ENCODE measurements around the gene CYP2U1.

Gene CYP2U1

GRCh38 chr4:107999932-108000539 is 68.7 kb downstream of the CYP2U1 start:
- H3K9me3 ChIP-seq (replicated peaks; ENCODE audit: insufficient read depth, low read length) = no peaks in the 10 kb centered on the region
- H4K20me1 ChIP-seq (ENCODE audit: insufficient read depth, low read length) = no peaks in the 10 kb centered on the region
- H3K9ac ChIP-seq (ENCODE audit: low read length) = no peak overlapping the region
- H3K27me3 ChIP-seq (replicated peaks; ENCODE audit: insufficient read depth, low read length) = no peaks in the 10 kb centered on the region
- H3K4me1 ChIP-seq (ENCODE audit: low read length) = peaks cover 41% of the 10 kb centered on the region
- no peak overlapping the region for H3K4me2 ChIP-seq (ENCODE audit: low read depth, low read length)
- DNase-seq = no peak
- H3K79me2 ChIP-seq (ENCODE audit: low read length) = peaks cover 93% of the 10 kb centered on the region
- peaks cover 5% of the 10 kb centered on the region; the same call in 1 of the 2 replicates for H3K36me3 ChIP-seq (replicated peaks; ENCODE audit: insufficient read depth, low read length)
- no peak overlapping the region for H3K4me3 ChIP-seq (ENCODE audit: low read length)
- TF ChIP-seq, protein P1, sequence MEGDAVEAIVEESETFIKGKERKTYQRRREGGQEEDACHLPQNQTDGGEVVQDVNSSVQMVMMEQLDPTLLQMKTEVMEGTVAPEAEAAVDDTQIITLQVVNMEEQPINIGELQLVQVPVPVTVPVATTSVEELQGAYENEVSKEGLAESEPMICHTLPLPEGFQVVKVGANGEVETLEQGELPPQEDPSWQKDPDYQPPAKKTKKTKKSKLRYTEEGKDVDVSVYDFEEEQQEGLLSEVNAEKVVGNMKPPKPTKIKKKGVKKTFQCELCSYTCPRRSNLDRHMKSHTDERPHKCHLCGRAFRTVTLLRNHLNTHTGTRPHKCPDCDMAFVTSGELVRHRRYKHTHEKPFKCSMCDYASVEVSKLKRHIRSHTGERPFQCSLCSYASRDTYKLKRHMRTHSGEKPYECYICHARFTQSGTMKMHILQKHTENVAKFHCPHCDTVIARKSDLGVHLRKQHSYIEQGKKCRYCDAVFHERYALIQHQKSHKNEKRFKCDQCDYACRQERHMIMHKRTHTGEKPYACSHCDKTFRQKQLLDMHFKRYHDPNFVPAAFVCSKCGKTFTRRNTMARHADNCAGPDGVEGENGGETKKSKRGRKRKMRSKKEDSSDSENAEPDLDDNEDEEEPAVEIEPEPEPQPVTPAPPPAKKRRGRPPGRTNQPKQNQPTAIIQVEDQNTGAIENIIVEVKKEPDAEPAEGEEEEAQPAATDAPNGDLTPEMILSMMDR (IDR thresholded peaks at IDR 0.05; ENCODE audit: low read length) = no peak
- TF ChIP-seq EZH2 (optimal IDR thresholded peaks at IDR 0.05; ENCODE audit: low read depth, low read length) = no peak
- no peak for TF ChIP-seq EZH2phosphoT487 (IDR thresholded peaks at IDR 0.05; ENCODE audit: low read length)
- no peaks in the 10 kb centered on the region for H3K9me2 ChIP-seq (replicated peaks; ENCODE audit: insufficient read depth, low read length)
- H3K27ac ChIP-seq (ENCODE audit: low read length) = no peak overlapping the region
- H2AFZ ChIP-seq (ENCODE audit: low read length) = no peak overlapping the region
- no peaks in the 10 kb centered on the region; the same call in 1 of the 2 replicates for H3F3A ChIP-seq (ENCODE audit: insufficient read depth, low read length)

DNA sequence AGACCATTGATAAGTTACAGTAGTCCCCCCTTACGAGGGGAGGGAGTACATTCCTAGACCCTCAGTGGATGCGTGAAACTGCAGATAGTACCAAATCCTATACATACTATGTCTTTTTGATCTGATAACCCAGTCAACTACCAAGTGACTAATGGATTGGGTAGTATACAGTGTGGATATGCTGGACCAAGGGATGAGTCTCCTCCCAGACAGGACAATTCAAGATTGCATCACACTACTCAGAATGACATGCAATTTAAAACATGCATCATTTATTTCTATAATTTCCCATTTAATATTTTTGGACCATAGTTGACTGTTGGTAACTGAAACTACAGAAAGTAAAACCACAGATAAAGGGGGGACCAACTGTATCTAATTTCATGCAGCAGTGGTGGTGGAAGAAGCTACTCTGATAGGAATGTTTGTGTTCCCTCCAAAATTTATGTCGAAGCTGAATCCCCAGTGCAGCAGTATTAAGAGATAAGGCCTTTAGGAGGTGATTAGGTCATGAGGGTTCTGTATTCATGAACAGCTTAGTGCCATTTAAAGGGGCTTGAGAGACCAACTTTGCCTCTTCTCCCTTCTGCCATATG is 70.3 kb downstream of the CYP2U1 start:
- TF ChIP-seq EZH2 (optimal IDR thresholded peaks at IDR 0.05; ENCODE audit: low read depth, low read length) (no peak), EZH2phosphoT487 (IDR thresholded peaks at IDR 0.05; ENCODE audit: low read length) (no peak)
- TF ChIP-seq, protein P1 (IDR thresholded peaks at IDR 0.05; ENCODE audit: low read length) = no peak
- H3K27ac ChIP-seq (ENCODE audit: low read length) = no peak overlapping the region
- H3K36me3 ChIP-seq (replicated peaks; ENCODE audit: insufficient read depth, low read length) = 0 out of 2 replicates have a peak, but pooled peaks cover 5% of the 10 kb centered on the region

More for the DNA sequence above, 70.3 kb downstream of the CYP2U1 start:
- DNase-seq = no peak
- H3K4me2 ChIP-seq (ENCODE audit: low read depth, low read length) = no peak overlapping the region
- no peaks in the 10 kb centered on the region for H3K27me3 ChIP-seq (replicated peaks; ENCODE audit: insufficient read depth, low read length)
- H2AFZ ChIP-seq (ENCODE audit: low read length) = no peak overlapping the region
- no peak overlapping the region for H3K4me3 ChIP-seq (ENCODE audit: low read length)
- H3F3A ChIP-seq (ENCODE audit: insufficient read depth, low read length) = no peaks in the 10 kb centered on the region; the same call in 1 of the 2 replicates
- H3K79me2 ChIP-seq (ENCODE audit: low read length) = peaks cover 92% of the 10 kb centered on the region
- H4K20me1 ChIP-seq (ENCODE audit: insufficient read depth, low read length) = no peaks in the 10 kb centered on the region
- H3K9ac ChIP-seq (ENCODE audit: low read length) = no peak overlapping the region
- no peaks in the 10 kb centered on the region for H3K9me3 ChIP-seq (replicated peaks; ENCODE audit: insufficient read depth, low read length)
- peaks cover 30% of the 10 kb centered on the region for H3K4me1 ChIP-seq (ENCODE audit: low read length)
- no peaks in the 10 kb centered on the region for H3K9me2 ChIP-seq (replicated peaks; ENCODE audit: insufficient read depth, low read length)

Measured in MM.1S (cell line).